IMR-90 (cell line): ENCODE measurements around the gene GALP. TPM values are rescaled to one million over a fixed set of nuclear protein-coding genes. Genes with fewer than 3 reads are reported as not detected.

Experiments
- ATAC-seq: fragments of 200-7000 bp; cut with Tn5 transposase; 2 replicates; pipeline ENCODE4 v1.9.1; 2020; ENCODE audit warnings: low read depth, mild to moderate bottlenecking, moderate library complexity
- BruUV-seq: library from RNA; stranded (reverse); fragments of 400-500 nt; replicated peaks from 2 replicates; lab custom pipeline; 2021; lab: Mats Ljungman, UMichigan
- CTCF ChIA-PET: fragments of 300-600 bp; formaldehyde crosslinking; extraction: SDS; loops from one replicate; lab custom pipeline; 2021; ENCODE audit warnings: antibody characterized with exemption; lab: Yijun Ruan, JAX
- POLR2A ChIA-PET: fragments of 300-600 bp; sonication (Branson Sonifier 250); formaldehyde crosslinking; loops from one replicate; lab custom pipeline; 2022; ENCODE audit warnings: antibody characterized with exemption; ENCODE audit not compliant: unreplicated experiment; lab: Charles Lee
- DNase-seq: peaks from one replicate; pipeline ENCODE4 v3.0.0; 2013
- H2AFZ ChIP-seq: replicated peaks from 2 replicates; pipeline ENCODE3; 2013; ENCODE audit warnings: low read length, mild to moderate bottlenecking; ENCODE audit not compliant: poor library complexity
- H2AK5ac ChIP-seq: 2 replicates; pipeline ENCODE4 v1.6.1; 2013; ENCODE audit warnings: low read depth, low read length, inconsistent platforms
- H2AK9ac ChIP-seq: replicated peaks from 2 replicates; pipeline ENCODE3; 2013; ENCODE audit warnings: mild to moderate bottlenecking, low read depth, low read length, moderate library complexity; ENCODE audit not compliant: poor library complexity
- H2BK120ac ChIP-seq: 2 replicates; pipeline ENCODE4 v1.6.1; 2013; ENCODE audit warnings: low read depth, low read length, inconsistent platforms
- H2BK15ac ChIP-seq: 3 replicates; pipeline ENCODE4 v1.6.1; 2013; ENCODE audit warnings: low read depth, low read length, inconsistent platforms
- H2BK20ac ChIP-seq: 2 replicates; pipeline ENCODE4 v1.6.1; 2013; ENCODE audit warnings: low read depth, mild to moderate bottlenecking, inconsistent platforms, low read length, moderate library complexity
- H2BK5ac ChIP-seq: 2 replicates; pipeline ENCODE4 v1.6.1; 2013; ENCODE audit warnings: mild to moderate bottlenecking, low read depth, low read length, inconsistent platforms; ENCODE audit not compliant: poor library complexity, severe bottlenecking
- H3K14ac ChIP-seq: replicated peaks from 2 replicates; pipeline ENCODE4 v1.6.1; 2013; ENCODE audit warnings: low read depth, low read length, inconsistent platforms
- H3K18ac ChIP-seq: 2 replicates; pipeline ENCODE4 v1.6.1; 2013; ENCODE audit warnings: low read depth, low read length, control low read depth
- H3K23ac ChIP-seq: 2 replicates; pipeline ENCODE4 v1.6.1; 2013; ENCODE audit warnings: low read depth, low read length, inconsistent platforms
- H3K27ac ChIP-seq: 2 replicates; pipeline ENCODE4 v1.5.1; 2013; ENCODE audit warnings: mild to moderate bottlenecking, control low read depth, low read length; ENCODE audit not compliant: insufficient read depth
- H3K27me3 ChIP-seq: 2 replicates; pipeline ENCODE4 v1.6.1; 2013; ENCODE audit warnings: low read length; ENCODE audit not compliant: control insufficient read depth, insufficient read depth
- H3K36me3 ChIP-seq: 2 replicates; pipeline ENCODE4 v1.6.1; 2013; ENCODE audit warnings: low read length, mixed read lengths; ENCODE audit not compliant: control insufficient read depth, insufficient read depth
- H3K4ac ChIP-seq: 2 replicates; pipeline ENCODE4 v1.6.1; 2013; ENCODE audit warnings: low read depth, low read length, inconsistent platforms
- H3K4me1 ChIP-seq: 2 replicates; pipeline ENCODE4 v1.6.1; 2013; ENCODE audit warnings: low read length, mixed read lengths; ENCODE audit not compliant: control insufficient read depth, insufficient read depth
- H3K4me2 ChIP-seq: 2 replicates; pipeline ENCODE4 v1.6.1; 2013; ENCODE audit warnings: low read depth, mild to moderate bottlenecking, control low read depth, low read length, moderate library complexity
- H3K4me3 ChIP-seq: 2 replicates; pipeline ENCODE4 v1.5.1; 2013; ENCODE audit warnings: low read depth, mild to moderate bottlenecking, control low read depth, low read length, moderate library complexity; ENCODE audit not compliant: insufficient read depth
- H3K56ac ChIP-seq: 2 replicates; pipeline ENCODE4 v1.6.1; 2013; ENCODE audit warnings: low read length, inconsistent platforms; ENCODE audit not compliant: insufficient read depth; ENCODE audit errors: extremely low read depth
- H3K79me1 ChIP-seq, 2 experiments: 2 replicates each; pipeline ENCODE4 v1.6.1; 2013; ENCODE audit warnings: low read length in 2 of 2, inconsistent platforms in 1 of 2, low read depth in 1 of 2
- H3K9ac ChIP-seq: 2 replicates; pipeline ENCODE4 v1.6.1; 2013; ENCODE audit warnings: low read depth, low read length, control low read depth
- H3K9me1 ChIP-seq: 2 replicates; pipeline ENCODE4 v1.6.1; 2013; ENCODE audit warnings: low read length, inconsistent platforms; ENCODE audit not compliant: insufficient read depth
- H3K9me3 ChIP-seq: 2 replicates; pipeline ENCODE4 v1.6.1; 2013; ENCODE audit warnings: low read length; ENCODE audit not compliant: control insufficient read depth, insufficient read depth
- H4K20me1 ChIP-seq: 2 replicates; pipeline ENCODE4 v1.6.1; 2013; ENCODE audit warnings: low read length, inconsistent platforms; ENCODE audit not compliant: insufficient read depth
- H4K5ac ChIP-seq: 2 replicates; pipeline ENCODE4 v1.6.1; 2013; ENCODE audit warnings: mild to moderate bottlenecking, low read depth, low read length, control low read depth
- H4K8ac ChIP-seq, 2 experiments: 2 replicates each; pipeline ENCODE4 v1.6.1; 2013; ENCODE audit warnings: low read depth in 2 of 2, low read length in 2 of 2, control low read depth in 1 of 2, inconsistent platforms in 1 of 2
- H4K91ac ChIP-seq: 2 replicates; pipeline ENCODE4 v1.6.1; 2013; ENCODE audit warnings: low read depth, low read length, inconsistent platforms; ENCODE audit not compliant: insufficient read depth
- BHLHE40 ChIP-seq: fragments of 150-350 bp; IDR thresholded peaks from 2 replicates; pipeline ENCODE4 v1.6.1; 2016; ENCODE audit warnings: mild to moderate bottlenecking, low read depth, low read length
- CEBPB ChIP-seq: IDR thresholded peaks from 2 replicates; pipeline ENCODE4 v1.6.1; 2012; ENCODE audit warnings: low read depth, low read length, improper control_type of control experiment
- CTCF ChIP-seq: conservative IDR thresholded peaks from 2 replicates; pipeline ENCODE4 v1.5.1; 2012; ENCODE audit warnings: mild to moderate bottlenecking, low read depth, low read length, improper control_type of control experiment
- ELK1 ChIP-seq: fragments of 150-350 bp; IDR thresholded peaks from 2 replicates; pipeline ENCODE4 v1.6.1; 2016; ENCODE audit warnings: low read depth, mild to moderate bottlenecking, low read length, moderate library complexity, borderline replicate concordance
- FOS ChIP-seq: fragments of 150-350 bp; IDR thresholded peaks from 2 replicates; pipeline ENCODE4 v1.6.1; 2016; ENCODE audit warnings: low read depth, low read length
- MAZ ChIP-seq: IDR thresholded peaks from 2 replicates; pipeline ENCODE4 v1.6.1; 2012; ENCODE audit warnings: low read depth, mild to moderate bottlenecking, low read length, improper control_type of control experiment, moderate library complexity, borderline replicate concordance
- MXI1 ChIP-seq: IDR thresholded peaks from 2 replicates; pipeline ENCODE4 v1.6.1; 2012; ENCODE audit warnings: low read depth, mild to moderate bottlenecking, low read length, moderate library complexity, borderline replicate concordance
- NFE2L2 ChIP-seq: fragments of 150-350 bp; IDR thresholded peaks from 2 replicates; pipeline ENCODE4 v1.6.1; 2016; ENCODE audit warnings: low read depth, mild to moderate bottlenecking, low read length
- POLR2A ChIP-seq: IDR thresholded peaks from 2 replicates; pipeline ENCODE4 v1.6.1; 2012; ENCODE audit warnings: mild to moderate bottlenecking, low read depth, low read length
- RAD21 ChIP-seq: IDR thresholded peaks from 2 replicates; pipeline ENCODE4 v1.6.1; 2012; ENCODE audit warnings: low read length, improper control_type of control experiment
- RCOR1 ChIP-seq: IDR thresholded peaks from 2 replicates; pipeline ENCODE4 v1.6.1; 2012; ENCODE audit warnings: mild to moderate bottlenecking, low read length, improper control_type of control experiment; ENCODE audit not compliant: insufficient replicate concordance
- RFX5 ChIP-seq: IDR thresholded peaks from 2 replicates; pipeline ENCODE4 v1.8.0; 2012; ENCODE audit warnings: low read depth, mild to moderate bottlenecking, low read length, moderate library complexity
- USF2 ChIP-seq: fragments of 150-350 bp; IDR thresholded peaks from 2 replicates; pipeline ENCODE4 v1.6.1; 2017; ENCODE audit warnings: mild to moderate bottlenecking, antibody characterized with exemption, low read length, low read depth
- WGBS, 2 experiments: methylation state at CpG; one replicate each; pipeline versions ENCODE4 v1.1.5 to v1.1.7; 2013; ENCODE audit warnings: missing lambda C conversion rate in 2 of 2; ENCODE audit not compliant: insufficient read length in 1 of 2; ENCODE audit errors: extremely low coverage in 2 of 2; 5-methylcytosine and 5-hydroxymethylcytosine counted together
- dilution Hi-C: fragments of 300-500 bp; cut with HindIII; formaldehyde crosslinking; loops from one replicate; pipeline ENCODE4 v1.14.3; 2018; ENCODE audit warnings: low sequenced_read_pairs; ENCODE audit not compliant: unreplicated experiment
- in situ Hi-C: fragments of 300-500 bp; cut with MboI; formaldehyde crosslinking; loops from 3 replicates; pipeline ENCODE4 v1.14.3; 2019; ENCODE audit warnings: low sequenced_read_pairs, inconsistent platforms, mixed read lengths
- intact Hi-C: fragments of 100-400 bp; cut with micrococcal nuclease; formaldehyde crosslinking; loops from 2 replicates; pipeline ENCODE4 v1.10.0; 2022
- polyA plus RNA-seq, 3 experiments: library from polyadenylated mRNA; depleted of rRNA; stranded (reverse); fragments of >200 nt; gene quantifications; 2 replicates each; pipeline ENCODE4 v1.2.3, GENCODE V29; 2012; ENCODE audit warnings: low replicate concordance in 1 of 3
- total RNA-seq: library from RNA; depleted of rRNA; stranded (reverse); fragments of >200 nt; gene quantifications from 2 replicates; pipeline ENCODE4 v1.2.3, GENCODE V29; 2012

Gene GALP
- total and polyA plus RNA-seq, 2 of the 4 experiments (the other 2 are of a cell fraction): not detected

GRCh38 chr19:56139847-56140582, 35.8 kb upstream of the GALP start:
- peak overlapping the region; percentile 63 for H3K9ac ChIP-seq
- H3K4ac ChIP-seq: peak overlapping the region; percentile 62
- H3K79me1 ChIP-seq: peaks cover 18 to 37% of the 10 kb centered on the region in 2 experiments
- no TSS peak for BruUV-seq
- H3K4me2 ChIP-seq: peak overlapping the region; percentile 71
- peak overlapping the region; percentile 36 for H4K5ac ChIP-seq
- H2AK5ac ChIP-seq: peak overlapping the region; percentile 44; the same call in 1 of the 2 replicates
- dilution Hi-C loops: no loop called here
- ATAC-seq (no peak), DNase-seq (no peak)
- H3K18ac ChIP-seq: no peak overlapping the region
- peak overlapping the region; percentile 73 for H3K27ac ChIP-seq
- no peaks in the 10 kb centered on the region; the same call in 1 of the 2 replicates for H3K4me1 ChIP-seq
- peak overlapping the region; percentile 77 to 82 for H4K8ac ChIP-seq
- H4K91ac ChIP-seq: 0 out of 2 replicates have a peak overlapping the region, but pooled peaks have one; percentile 35
- H3K56ac ChIP-seq: peak overlapping the region; percentile 44; the same call in 1 of the 2 replicates
- intact Hi-C loops: loop anchor here (2.0 kb wide), 2 partner anchors 19 to 59 kb away; partner anchors contain the start of gene ZNF787
- H2BK120ac ChIP-seq: no peak overlapping the region
- in situ Hi-C loops: loop anchor here (25.0 kb wide), 2 partner anchors 453 to 1678 kb away; partner anchors contain the start of genes CDC42EP5, EPN1 and LENG9
- H2AK9ac ChIP-seq: peak overlapping the region; percentile 69
- WGBS, 2 experiments: 60% methylated on average over 4 of the region's 22 CpGs; no CpG with 5 or more reads in 1 of the 2 experiments
- H2AFZ ChIP-seq: peak overlapping the region; percentile 95
- CTCF ChIA-PET: interaction anchor here (0.6 kb wide), 1 partner anchor 193 kb away, joined by 3 read pairs; no protein-coding TSS in a partner anchor
- H3K14ac ChIP-seq: peak overlapping the region; percentile 56
- peaks cover 3% of the 10 kb centered on the region; the same call in 1 of the 2 replicates for H4K20me1 ChIP-seq
- POLR2A ChIA-PET: interaction anchor here (1.5 kb wide), 1 partner anchor 19 kb away, joined by 8 read pairs; the partner anchor contains the start of gene ZNF787
- no peak overlapping the region for H2BK20ac ChIP-seq
- no peak overlapping the region for H3K23ac ChIP-seq
- peaks cover 22% of the 10 kb centered on the region for H3K9me1 ChIP-seq
- H2BK15ac ChIP-seq: no peak overlapping the region
- H3K27me3 ChIP-seq: no peaks in the 10 kb centered on the region
- H3K9me3 ChIP-seq: no peaks in the 10 kb centered on the region
- H2BK5ac ChIP-seq: peak overlapping the region; percentile 51
- peaks cover 4% of the 10 kb centered on the region; the same call in 1 of the 2 replicates for H3K36me3 ChIP-seq
- peak overlapping the region; percentile 38 for H3K4me3 ChIP-seq
- TF ChIP-seq CEBPB: no peak
- no peak for TF ChIP-seq CTCF
- no peak for TF ChIP-seq RAD21
- no peak for TF ChIP-seq USF2
- no peak for TF ChIP-seq MXI1
- TF ChIP-seq MAZ: no peak
- TF ChIP-seq RFX5: no peak
- no peak for TF ChIP-seq RCOR1
- no peak for TF ChIP-seq NFE2L2
- TF ChIP-seq ELK1: no peak
- TF ChIP-seq BHLHE40: no peak
- TF ChIP-seq FOS: no peak
- no peak for TF ChIP-seq POLR2A
